Sigmoid colon (tissue), 7 donors: ENCODE measurements around the gene ARL6IP4. TPM values are rescaled to one million over a fixed set of nuclear protein-coding genes. Genes with fewer than 3 reads are reported as not detected.

Experiments
- DNase-seq: peaks from one replicate; pipeline ENCODE4 v3.0.0-alpha.2; 2019
- H3K27ac ChIP-seq, 4 donors: fragments of 200-600 bp; sonication (generic); one replicate each; pipeline ENCODE4 v1.5.1; 2016 to 2019; ENCODE audit warnings: mild to moderate bottlenecking in 1 of 4
- H3K27me3 ChIP-seq, 3 donors: fragments of 200-600 bp; sonication (generic); one replicate each; pipeline ENCODE4 v1.5.1; 2019; ENCODE audit warnings: mild to moderate bottlenecking in 1 of 3
- H3K36me3 ChIP-seq, 4 donors: fragments of 200-600 bp; sonication (generic); one replicate each; pipeline ENCODE4 v1.5.1; 2016 to 2019
- H3K4me1 ChIP-seq, 4 donors: fragments of 200-600 bp; sonication (generic); one replicate each; pipeline ENCODE4 v1.5.1; 2017 to 2019
- H3K4me3 ChIP-seq, 4 donors: fragments of 200-600 bp; sonication (generic); one replicate each; pipeline ENCODE4 v1.5.1; 2017 to 2019; ENCODE audit warnings: mild to moderate bottlenecking in 2 of 4, moderate library complexity in 1 of 4
- H3K9me3 ChIP-seq, 4 donors: fragments of 200-600 bp in 3 of 4; sonication (generic) in 3 of 4; one replicate each; pipeline versions ENCODE4 v1.5.1 to v1.6.1; 2013 to 2019
- CTCF ChIP-seq, 4 experiments: fragments of 450-650 bp in 3 of 4; fragments of 200-600 bp in 1 of 4; IDR thresholded peaks; one replicate each; pipeline ENCODE4 v1.5.1; 2016 to 2019; ENCODE audit warnings: antibody characterized with exemption in 4 of 4, mild to moderate bottlenecking in 3 of 4, moderate library complexity in 2 of 4
- EP300 ChIP-seq, 4 donors: sonication (generic); formaldehyde crosslinking; IDR thresholded peaks; one replicate each; pipeline ENCODE4 v1.6.1; 2017; ENCODE audit warnings: antibody characterized with exemption in 4 of 4
- POLR2A ChIP-seq, 2 donors: fragments of 450-650 bp; IDR thresholded peaks; one replicate each; pipeline ENCODE4 v1.6.1; 2016; ENCODE audit warnings: antibody characterized with exemption in 2 of 2, mild to moderate bottlenecking in 2 of 2, moderate library complexity in 2 of 2
- POLR2AphosphoS5 ChIP-seq, 4 donors: sonication (generic); formaldehyde crosslinking; IDR thresholded peaks; one replicate each; pipeline ENCODE4 v1.6.1; 2017; ENCODE audit warnings: antibody characterized with exemption in 4 of 4
- WGBS, 2 donors: extraction: QIAGEN DNeasy Blood & Tissue Kit; methylation state at CpG; one replicate each; pipeline ENCODE4 v1.1.7; 2013; 5-methylcytosine and 5-hydroxymethylcytosine counted together
- intact Hi-C: fragments of 100-400 bp; cut with DNase I; formaldehyde crosslinking; loops from one replicate; pipeline ENCODE4 v1.15.1; 2023
- polyA plus RNA-seq, 3 donors: library from polyadenylated mRNA; stranded (reverse); fragments of 200-250 nt; gene quantifications; one replicate each; pipeline ENCODE4 v1.2.3, GENCODE V29; 2013
- total RNA-seq, 4 donors: library from RNA; depleted of rRNA; stranded (reverse); fragments of >200 nt; gene quantifications; one replicate each; pipeline ENCODE4 v1.1.0, GENCODE V29; 2016
- donor health status: healthy with polysubstance abuse.
- donor health status: Bipolar disorder and iron deficiency.
- donor health status: healthy.

The ARL6IP4 gene
- total and polyA plus RNA-seq, 7 donors = 211 to 358 (median 312) TPM

GRCh38 chr12:123006977-123007376 lies 26.5 kb downstream of the ARL6IP4 start:
- no peak for TF ChIP-seq POLR2AphosphoS5 (IDR thresholded peaks at IDR 0.05)
- TF ChIP-seq POLR2A (IDR thresholded peaks at IDR 0.05) = no peak
- no peak for TF ChIP-seq CTCF (IDR thresholded peaks at IDR 0.05)
- no peak for TF ChIP-seq EP300 (IDR thresholded peaks at IDR 0.05)
- whole genome bisulfite sequencing, 2 donors = 86 to 92% methylated on average over 12 of the region's 12 CpGs
- Histone ChIP-seq H3K4me3 (no peak overlapping the region), H3K9me3 (no peaks in the 10 kb centered on the region), H3K4me1 (no peaks in the 10 kb centered on the region), H3K27me3 (no peaks in the 10 kb centered on the region), H3K36me3 (peaks cover 12 to 67% (median 24%) of the 10 kb centered on the region in 4 donors), H3K27ac (no peak overlapping the region)
- intact Hi-C loops = no loop called here
- DNase-seq = no peak

- TF ChIP-seq POLR2AphosphoS5 (IDR thresholded peaks at IDR 0.05) (no peak), EP300 (IDR thresholded peaks at IDR 0.05) (no peak), POLR2A (IDR thresholded peaks at IDR 0.05) (no peak), CTCF (IDR thresholded peaks at IDR 0.05) (no peak)
- intact Hi-C loops = no loop called here
- WGBS, 2 donors = 83 to 88% methylated on average over 1 of the region's 1 CpG
Observed at GRCh38 chr12:123010110-123010509, 29.6 kb downstream of the ARL6IP4 start.

GRCh38 chr12:123010681-123011080 lies 30.2 kb downstream of the ARL6IP4 start:
- H3K27ac ChIP-seq = no peak overlapping the region
- TF ChIP-seq POLR2AphosphoS5 (IDR thresholded peaks at IDR 0.05) (no peak), POLR2A (IDR thresholded peaks at IDR 0.05) (no peak), CTCF (IDR thresholded peaks at IDR 0.05) (no peak), EP300 (IDR thresholded peaks at IDR 0.05) (no peak)
- intact Hi-C loops = no loop called here
- WGBS, 2 donors = 93% methylated on average over 4 of the region's 4 CpGs
- H3K4me1 ChIP-seq = no peaks in the 10 kb centered on the region
- H3K36me3 ChIP-seq = peaks cover 12 to 66% (median 16%) of the 10 kb centered on the region in 4 donors
- no peak for DNase-seq
- no peak overlapping the region for H3K4me3 ChIP-seq
- no peaks in the 10 kb centered on the region for H3K27me3 ChIP-seq
- no peaks in the 10 kb centered on the region for H3K9me3 ChIP-seq

More at GRCh38 chr12:123010110-123010509, 29.6 kb downstream of the ARL6IP4 start:
- H3K4me1 ChIP-seq = no peaks in the 10 kb centered on the region
- H3K27me3 ChIP-seq = no peaks in the 10 kb centered on the region
- no peak for DNase-seq
- peaks cover 12 to 71% (median 19%) of the 10 kb centered on the region in 4 donors for H3K36me3 ChIP-seq
- no peak overlapping the region for H3K27ac ChIP-seq
- no peak overlapping the region for H3K4me3 ChIP-seq
- no peaks in the 10 kb centered on the region for H3K9me3 ChIP-seq

- peaks cover 12 to 61% (median 16%) of the 10 kb centered on the region in 4 donors for H3K36me3 ChIP-seq
- no peak for TF ChIP-seq EP300 (IDR thresholded peaks at IDR 0.05)
- no peak for TF ChIP-seq CTCF (IDR thresholded peaks at IDR 0.05)
- TF ChIP-seq POLR2A (IDR thresholded peaks at IDR 0.05) = no peak
- no peak for TF ChIP-seq POLR2AphosphoS5 (IDR thresholded peaks at IDR 0.05)
- no peak overlapping the region for H3K27ac ChIP-seq
- intact Hi-C loops = no loop called here
- H3K27me3 ChIP-seq = no peaks in the 10 kb centered on the region
- no peak overlapping the region for H3K4me3 ChIP-seq
- no peaks in the 10 kb centered on the region for H3K4me1 ChIP-seq
- DNase-seq = no peak
- WGBS, 2 donors = 92 to 93% methylated on average over 6 of the region's 6 CpGs
- no peaks in the 10 kb centered on the region for H3K9me3 ChIP-seq
Observed at GRCh38 chr12:123011701-123012100, 31.2 kb downstream of the ARL6IP4 start.
